Activated CD8-positive, alpha-beta memory T cell treated with anti-CD3 and anti-CD28 coated beads for 4 hours (primary cell): Measurements from ENCODE around the gene GREM2.

Experiments used
- DNase-seq, 2 donors: peaks; one replicate each; pipeline ENCODE4 v3.0.0-alpha.2; 2020; ENCODE audit warnings: low read depth in 2 of 2

The GREM2 gene

DNA sequence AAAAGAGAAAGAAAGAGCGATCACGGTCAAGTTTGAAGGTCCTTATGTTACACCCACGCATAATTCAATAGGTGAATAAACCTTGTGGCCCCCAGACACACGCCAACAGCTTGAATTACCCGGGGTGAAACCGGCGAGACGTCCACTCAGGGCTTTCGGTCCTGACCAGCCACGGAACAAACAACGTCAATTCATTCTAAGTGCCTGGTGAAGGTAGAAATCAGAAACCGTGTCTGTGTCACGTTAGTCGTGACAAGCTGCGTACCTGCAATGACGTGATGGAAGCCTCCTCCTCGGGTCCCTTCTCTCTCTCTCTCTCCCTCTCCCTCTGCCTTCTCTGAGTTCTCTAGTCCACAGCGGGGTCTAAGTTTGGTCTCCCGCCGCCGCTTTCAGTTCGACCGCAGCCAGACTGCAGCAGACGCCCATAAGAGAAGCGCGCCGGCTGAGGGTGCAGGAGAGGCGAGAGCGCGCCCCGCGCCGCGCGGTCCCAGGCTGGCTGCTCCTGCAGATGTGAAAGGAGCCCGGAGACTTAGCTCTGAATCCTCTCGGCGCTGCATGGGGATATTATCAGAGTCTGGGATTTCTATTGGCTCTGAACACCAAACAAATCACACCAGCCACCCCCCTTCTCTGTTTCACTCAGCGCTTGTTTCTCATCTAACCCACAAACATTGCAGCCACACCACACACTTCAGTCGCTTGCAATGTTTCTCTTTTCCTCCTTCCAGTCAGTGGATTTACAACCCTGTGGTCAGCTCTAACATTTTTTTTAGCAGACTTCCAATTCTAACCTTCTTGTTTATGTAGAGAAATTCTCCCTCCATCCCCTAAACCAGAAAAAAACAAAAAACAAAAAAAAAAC lies at the start of gene GREM2:
Gene GREM2 (minus strand): TSS at position 537 of the 862 bp plus-strand sequence. CDS start 118,680 bp downstream, outside the sequence.
- peak in 1 of 2 donors; percentile 3 for DNase-seq

DNA sequence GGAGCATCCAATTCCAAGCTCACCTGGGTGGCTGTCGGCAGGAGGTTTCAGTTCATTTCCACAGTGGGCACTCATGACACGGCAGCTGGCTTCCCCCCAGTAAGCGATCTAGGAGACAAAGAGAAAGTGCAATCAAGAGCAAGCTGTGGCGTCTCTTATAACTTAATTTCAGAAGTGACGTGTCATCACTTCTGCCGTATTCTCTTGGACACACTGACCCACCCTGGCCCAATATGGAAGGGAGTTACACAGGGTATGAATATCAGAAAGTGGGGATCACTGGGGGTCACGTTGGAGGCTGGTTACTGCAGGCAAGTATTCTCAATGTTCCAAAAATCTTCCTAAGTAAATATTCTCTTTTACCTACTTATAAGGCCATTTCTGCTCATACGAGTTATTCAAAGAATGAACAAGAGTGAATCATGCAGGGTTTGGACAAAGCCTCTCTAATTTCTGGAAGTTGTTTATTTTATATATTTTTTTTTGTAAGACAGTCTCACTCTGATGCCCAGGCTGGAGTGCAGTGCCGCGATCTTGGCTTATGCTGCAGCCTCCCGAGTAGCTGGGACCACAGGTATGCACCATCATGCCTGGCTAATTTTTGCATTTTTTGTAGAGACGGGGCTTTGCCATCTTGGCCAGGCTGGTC lies 46.5 kb upstream of the GREM2 start:
- no peak for DNase-seq

DNA sequence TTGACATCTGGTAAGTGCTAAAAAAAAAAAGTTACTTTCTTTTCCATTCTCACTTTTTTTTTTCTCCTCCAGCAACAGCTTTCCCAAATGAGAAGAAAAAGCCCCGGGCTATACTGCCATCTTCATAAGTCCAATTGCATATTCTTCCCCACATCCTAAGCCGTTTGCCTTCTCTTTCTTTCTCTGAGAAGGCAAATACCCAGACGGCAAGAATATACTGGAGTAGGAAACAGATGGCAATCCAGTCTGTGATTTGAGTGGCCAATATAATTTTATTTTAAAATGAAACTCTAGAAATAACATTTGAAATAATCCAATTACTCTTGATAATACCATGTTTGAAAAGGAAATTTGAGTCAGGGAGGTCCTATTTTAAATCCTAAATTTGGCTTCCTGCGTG lies 44.6 kb upstream of the GREM2 start:
- DNase-seq = no peak

DNA sequence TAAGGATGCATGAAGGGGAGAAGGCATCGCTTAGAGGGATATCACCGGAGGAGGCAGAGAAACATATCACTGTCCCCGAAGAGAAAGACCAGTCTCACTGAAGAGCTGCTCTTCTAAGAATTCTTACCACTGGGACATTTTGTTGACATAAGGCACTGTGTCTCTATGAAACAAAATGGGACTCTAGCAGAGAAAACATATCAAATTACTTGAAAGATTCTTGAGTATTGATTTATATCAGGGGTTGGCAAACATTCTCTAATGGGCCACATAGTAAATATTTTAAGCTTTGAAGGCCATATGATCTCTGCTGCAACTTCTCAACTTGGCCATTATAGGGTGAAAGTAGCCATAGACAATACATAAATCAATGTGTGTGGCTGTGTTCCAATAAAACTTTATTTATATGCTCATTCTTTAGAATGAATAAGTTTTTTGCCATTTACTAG lies 41.0 kb upstream of the GREM2 start:
- no peak for DNase-seq

DNA sequence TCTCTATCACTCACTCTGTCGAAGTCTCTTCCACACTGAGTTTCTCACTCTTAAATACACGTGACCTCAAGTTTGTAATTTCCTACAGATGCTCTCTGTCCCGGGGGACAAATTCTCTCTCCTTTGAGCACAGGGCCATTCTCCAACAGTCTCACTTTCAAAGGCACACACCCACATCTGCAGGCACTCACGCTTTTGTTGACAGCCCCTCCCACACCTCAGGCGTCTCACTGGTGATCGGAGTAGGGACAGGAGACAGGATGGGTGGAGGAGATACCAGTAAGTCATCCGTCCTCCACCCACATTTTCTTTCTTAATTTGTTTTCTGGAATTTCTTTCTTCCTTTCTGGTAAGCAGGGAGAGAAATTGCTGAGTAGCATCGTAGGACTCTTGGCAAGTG lies 40.6 kb upstream of the GREM2 start:
- no peak for DNase-seq

DNA sequence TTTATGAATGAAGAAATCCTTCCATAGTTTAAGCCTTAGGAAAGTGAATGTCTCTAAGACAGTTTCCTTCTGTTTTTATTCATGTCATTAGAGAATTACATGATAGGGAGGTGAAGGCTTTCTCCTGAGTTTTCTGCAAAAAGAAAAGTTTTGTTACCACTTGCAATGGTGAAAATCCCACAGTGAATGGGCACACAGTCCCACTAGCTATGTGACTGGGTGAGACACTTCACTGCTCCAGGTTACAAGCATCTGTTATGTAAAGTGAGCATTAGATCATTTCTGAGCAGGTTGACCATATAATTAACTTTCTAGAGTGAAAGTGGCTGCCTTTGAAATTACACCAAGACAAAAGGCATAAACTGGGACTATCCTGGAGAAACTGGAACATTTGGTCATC lies 38.9 kb upstream of the GREM2 start:
- DNase-seq = no peak

DNA sequence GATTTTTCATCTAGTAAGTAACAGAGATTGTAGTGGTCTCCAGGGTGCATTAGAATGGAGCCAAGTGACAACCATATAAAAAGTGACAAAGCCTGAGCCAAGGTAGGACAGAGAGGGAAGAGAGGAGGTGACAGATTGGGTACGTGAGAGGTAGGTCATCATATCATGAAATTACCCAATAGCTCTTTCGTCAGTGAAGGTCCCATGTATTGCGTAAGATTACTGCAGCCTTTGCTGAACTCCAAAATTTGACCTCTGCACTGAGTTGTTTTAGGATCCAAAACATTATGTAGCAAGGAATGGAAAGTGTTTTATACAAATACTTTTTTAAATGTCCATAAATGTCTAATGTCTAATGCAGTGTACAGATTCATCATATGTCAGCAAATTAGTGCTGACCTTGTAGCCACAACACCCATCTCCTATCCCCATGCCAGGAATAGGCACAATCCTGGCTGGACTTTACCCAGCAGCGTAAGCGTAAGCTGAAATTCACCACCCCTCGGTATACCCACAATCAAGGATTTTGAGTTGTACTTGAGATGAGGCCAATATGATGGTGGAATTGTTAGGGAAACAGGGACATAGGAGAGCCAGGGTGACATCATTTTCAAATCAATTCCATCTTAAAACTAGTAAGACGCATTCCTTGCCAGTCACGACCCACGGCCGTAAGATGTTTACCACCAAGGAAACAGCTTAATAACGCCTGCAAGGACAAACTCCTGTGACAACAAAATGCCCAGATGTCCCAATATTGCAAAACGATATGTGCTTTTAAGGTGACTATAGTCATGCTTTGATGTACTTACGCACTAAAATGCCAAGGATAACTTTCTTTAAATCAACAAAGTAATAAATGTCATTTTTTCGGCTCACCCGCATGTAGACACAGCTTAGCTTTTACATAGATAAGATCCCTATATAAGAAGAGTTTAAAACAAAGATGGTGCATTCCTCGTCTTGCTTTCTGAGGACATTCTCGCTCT lies 38.1 kb upstream of the GREM2 start:
- no peak for DNase-seq

DNA sequence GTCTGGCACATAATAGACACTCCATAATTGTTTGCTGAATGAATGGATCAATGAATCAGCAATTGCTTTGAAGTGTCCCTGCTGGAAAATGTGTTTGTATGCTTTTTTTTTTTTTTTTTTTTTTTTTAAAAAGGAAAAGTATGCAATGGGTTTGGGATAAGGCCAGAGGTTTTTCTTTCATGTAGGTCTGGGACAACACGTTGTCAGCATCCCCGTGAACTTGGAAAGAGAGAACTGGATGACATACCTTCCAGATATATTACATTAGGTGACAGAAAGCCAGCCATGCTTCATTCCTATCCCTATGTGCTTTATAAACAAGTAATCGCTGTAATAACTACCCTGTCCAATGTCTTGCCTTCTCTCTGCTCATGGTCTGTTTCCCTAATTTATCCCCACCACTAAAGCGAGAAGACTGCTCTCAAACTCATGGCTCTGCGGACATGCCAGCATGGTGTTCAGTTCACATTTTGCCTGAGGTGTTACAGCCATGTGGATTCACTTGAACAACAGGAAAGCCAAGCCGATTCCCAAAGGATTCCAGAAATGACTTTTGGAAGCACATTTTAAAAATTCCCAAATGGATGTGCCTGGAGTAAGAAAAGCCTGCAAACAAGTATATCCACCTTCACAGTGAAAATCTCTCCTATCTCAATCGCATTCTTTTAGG lies 34.8 kb upstream of the GREM2 start:
- no peak for DNase-seq

DNA sequence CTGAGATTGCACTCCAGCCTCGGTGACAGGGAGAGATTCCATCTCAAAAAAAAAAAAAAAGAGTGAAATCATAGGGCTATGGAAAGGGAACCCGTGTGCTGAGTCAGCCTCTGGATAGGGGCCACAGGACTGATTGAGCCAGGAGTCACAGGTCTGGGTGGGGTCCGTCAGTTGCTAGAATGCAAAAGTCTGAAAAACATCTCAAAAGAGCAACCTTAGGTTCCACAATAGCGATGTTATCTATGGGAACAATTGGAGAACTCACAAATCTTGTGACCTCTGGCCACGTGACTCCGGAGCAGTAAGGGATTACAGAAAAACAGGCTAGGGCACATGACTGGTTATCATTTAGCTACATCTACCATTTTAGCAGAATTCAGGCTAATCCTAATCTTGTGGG lies 32.8 kb upstream of the GREM2 start:
- no peak for DNase-seq

DNA sequence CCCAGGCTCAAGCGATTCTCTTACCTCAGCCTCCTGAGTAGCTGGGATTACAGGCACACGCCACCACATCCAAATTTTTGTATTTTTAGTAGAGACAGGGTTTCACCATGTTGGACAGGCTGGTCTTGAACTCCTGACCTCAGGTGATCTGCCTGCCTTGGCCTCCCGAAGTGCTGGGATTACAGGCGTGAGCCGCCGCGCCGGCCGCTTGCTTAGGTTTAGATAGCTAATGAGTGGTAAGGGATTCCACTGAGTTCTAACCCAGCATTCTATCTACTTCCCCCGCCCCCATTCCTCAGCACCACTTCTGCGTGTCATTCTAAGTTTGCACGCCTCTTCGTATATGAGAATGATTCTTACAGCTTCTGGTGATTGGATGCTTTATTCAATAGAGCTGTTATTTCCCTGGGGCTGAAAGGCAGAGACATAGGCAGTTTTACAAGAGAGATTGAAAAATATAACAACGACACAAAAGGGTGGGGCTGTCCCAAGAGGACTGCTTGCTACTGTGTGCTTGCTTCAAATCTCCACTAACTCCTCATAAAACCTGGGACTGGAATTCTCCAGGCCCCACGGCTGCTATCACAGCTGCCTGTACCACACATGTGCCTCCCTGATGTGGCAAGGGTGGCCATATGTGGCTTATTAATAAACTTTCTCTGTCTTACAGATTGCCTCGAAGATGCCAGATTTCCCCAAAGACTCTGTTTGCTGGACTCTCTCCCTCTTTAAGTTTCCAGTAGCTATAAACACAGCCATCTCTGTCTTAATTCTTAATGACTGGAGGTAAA lies 23.7 kb upstream of the GREM2 start:
- DNase-seq = no peak

DNA sequence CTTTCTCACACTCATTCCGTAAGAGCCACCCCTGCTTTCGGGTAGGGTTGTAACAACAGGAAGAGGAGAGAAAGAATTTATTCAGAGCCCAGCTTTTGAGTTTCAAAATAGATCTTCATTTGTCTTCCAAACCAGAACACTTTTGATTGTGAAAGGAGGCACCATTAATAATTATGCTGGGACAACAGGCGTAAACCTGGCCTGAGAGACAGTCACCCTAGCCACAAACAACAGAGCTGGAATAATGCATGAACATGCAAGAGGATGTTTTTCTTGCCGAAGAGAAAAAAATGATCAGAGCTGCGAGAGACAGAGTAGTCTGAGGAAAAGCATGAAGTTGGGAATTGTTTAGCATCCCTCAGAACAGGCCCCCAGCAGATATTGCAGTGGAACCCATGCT lies 18.5 kb upstream of the GREM2 start:
- DNase-seq = no peak

DNA sequence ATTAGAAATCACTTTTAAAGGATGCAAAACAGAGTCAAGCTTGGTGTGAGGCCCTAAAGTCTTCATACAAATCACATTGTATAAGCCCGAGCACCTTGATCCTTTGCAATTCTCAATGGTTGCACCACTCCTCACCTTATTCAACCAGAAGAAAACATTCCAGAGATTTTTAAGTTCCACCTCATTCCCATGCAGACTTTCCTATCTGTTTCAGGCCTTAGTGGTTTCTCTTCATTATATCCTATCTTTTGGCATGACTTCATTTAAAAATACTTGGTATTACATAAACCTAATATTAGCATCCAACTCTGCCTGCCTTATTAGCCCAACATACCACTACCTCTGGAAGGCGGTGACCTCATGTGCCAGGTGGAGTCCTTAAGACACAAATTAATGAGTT lies 9.3 kb upstream of the GREM2 start:
- DNase-seq = no peak

DNA sequence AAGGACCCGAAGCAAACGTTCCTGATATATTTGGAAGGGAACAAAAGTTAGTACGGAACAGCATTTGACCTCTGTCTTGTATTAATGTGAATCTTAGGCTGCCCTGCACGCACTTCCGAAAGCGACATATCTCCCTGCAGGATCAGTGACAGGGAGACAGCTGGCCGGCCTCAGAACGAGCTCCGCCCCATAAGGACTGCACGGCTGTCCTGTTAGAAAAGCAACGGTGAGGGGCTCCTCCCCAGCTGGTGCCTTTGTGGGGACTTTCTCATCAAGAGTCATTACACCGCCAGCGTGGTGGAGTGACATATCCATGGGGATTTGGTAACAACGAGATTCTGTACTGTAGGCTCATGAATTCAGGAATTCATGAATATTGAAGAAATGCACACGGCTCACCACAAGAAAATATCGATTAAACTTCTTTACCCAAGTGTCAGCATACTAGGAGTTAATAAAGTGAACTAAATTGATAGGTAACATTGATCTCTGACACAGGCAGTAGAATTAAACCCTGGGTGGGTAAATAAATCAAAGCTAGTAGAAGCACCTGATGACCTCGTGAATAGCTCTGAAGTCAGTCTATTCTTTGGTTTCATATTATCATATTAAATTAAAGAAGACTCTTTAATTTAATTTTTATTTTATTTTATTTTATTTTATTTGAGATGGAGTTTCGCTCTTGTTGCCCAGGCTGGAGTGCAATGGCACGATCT lies 8.1 kb upstream of the GREM2 start:
- DNase-seq = no peak

DNA sequence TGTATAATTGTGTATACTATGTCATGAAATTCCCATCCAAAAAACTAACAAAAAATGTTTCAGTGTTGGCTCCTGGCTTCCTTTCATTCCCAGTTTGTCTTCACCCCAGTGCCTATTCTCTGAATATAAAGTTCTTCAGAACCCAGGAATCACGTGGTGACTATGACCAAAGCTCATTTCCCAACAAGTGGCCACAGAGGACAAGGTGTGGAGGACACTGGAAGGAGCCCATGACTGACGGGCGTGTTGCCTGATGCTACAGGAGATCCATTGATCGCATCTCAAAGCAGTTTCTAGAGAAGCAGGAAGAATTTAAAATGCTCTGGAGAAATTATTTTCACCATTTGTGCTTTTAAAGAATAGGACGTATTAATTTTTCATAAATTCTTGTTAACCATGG lies 7.4 kb upstream of the GREM2 start:
- no peak for DNase-seq

DNA sequence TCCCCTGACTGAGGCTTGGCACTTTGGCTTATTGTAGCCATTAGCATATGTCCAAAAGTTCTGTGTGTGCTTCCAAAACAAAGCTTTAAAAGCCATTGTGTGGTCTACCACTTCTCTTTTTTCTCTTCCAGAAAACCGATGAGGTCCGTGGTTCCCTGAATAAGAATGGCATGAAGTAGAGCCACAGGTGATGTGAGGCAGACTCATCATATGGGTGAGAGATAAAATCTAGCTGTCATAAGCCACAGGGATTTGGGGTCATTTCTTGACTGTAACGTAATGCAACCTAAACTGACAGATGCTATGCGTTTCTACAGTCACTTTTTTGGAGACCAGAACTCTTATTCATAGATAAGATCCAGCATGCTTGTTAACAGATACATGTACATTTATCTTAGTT lies 7.0 kb upstream of the GREM2 start:
- no peak for DNase-seq

DNA sequence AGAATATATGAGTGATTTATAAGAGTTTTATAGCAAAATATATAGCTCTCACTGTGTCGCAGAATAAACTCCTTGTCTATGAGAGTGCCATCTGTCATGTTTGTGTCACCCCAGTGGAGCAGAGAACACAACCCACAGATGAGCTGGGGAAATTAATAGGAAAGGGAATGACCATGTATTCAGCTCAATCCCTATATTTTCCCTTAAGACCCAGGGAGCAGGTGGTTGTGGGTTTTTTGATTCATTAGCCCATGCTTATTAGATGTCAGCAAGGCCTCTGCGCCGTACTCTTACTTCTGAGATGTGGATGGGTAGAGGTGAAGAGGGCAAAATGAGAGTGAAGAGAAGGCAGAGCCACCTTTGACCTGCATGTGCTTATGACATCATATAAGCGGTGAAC lies 4.1 kb upstream of the GREM2 start:
- DNase-seq = no peak

DNA sequence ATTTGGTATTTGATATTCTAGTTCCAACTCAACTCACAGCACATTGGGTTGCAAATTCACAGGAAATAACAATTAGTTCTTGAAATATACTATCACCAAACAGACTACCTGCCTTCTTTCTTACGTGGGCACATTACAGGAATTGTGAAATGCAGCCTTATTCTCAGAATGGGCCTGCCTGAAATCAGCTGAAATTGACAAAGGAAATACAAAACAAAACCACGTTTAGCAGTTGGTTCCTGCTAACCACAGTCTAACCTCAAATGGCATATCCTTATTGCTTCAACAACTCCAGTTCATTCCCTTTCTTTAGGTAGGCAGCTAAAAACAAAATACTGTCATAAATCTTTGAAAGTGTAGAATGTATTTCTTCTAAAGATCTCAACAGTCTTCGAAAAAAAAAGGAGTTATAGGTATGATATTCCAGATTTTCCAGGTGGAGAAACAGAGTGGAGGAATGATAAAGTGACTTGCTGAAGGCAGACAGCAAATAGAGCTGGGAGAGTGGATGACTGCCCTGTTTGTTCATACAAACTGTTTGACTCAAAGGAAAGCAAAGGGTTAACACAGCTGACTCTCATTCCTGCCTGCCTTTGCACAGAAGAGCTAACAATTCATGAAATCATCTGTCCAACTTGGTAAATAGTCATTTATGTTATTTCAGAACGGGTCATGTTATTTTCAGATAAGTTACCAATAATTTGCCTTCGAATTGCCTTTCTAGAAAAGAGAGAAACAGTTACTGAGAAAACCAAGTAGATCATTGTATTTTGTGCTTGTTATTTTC lies 1.6 kb upstream of the GREM2 start:
- DNase-seq = no peak

DNA sequence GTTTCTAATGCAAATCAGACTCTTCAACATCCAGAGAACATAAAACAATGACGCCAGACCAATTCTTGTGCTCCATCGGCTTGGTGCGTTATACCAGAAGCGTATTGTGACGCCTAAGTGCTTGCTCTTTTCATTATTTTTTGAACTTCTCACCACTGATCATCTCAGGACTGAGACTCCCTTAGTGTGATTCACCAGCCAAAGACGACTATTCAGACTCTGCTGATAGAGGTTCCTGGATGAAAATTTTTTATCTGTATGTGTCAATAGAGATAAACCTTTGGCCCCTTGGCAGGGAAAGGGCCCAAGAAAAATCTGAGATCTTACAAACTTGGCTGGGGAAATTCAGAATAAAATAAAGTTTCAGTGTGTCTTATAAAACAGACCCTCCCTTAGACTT lies 856 bp upstream of the GREM2 start:
- no peak for DNase-seq

DNA sequence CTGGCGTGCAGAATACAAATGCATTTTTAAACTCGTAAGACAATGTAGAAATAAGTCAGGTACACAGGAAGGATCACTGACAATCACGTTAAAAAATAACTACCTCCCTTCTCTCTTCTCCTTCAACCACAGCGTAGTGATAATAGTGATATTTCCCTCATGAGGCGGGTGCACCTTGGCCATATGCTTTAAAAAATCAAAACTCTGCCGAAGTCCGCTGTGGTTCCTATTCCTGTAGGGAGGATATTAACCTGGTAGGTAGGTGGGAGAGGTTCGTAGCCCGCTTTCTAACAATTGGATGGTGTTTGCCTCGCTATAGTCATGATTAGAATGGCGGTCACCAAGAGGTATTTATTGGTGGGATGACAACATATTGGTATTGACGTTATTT lies 732 bp downstream of the GREM2 start:
- no peak for DNase-seq
